ENCODE data around the gene COL21A1. TPM values are rescaled to one million over a fixed set of nuclear protein-coding genes. Genes with fewer than 3 reads are reported as not detected.

Gene COL21A1
- total RNA-seq, 3 donors from 2014 or later: 0.80 to 2.9 (median 1.5) TPM

- intact Hi-C loops (cut with DNase I; ENCODE audit: low total_unique reads): no loop called here
- Histone ChIP-seq H3K9me3 (no peaks in the 10 kb centered on the region), H3K4me3 (no peak overlapping the region), H3K27ac (no peak overlapping the region), H3K36me3 (no peaks in the 10 kb centered on the region), H3K4me1 (no peaks in the 10 kb centered on the region), H3K27me3 (no peaks in the 10 kb centered on the region)
- TF ChIP-seq POLR2A (IDR thresholded peaks at IDR 0.05): no peak
- TF ChIP-seq CTCF (IDR thresholded peaks at IDR 0.05): no peak
- no peak for TF ChIP-seq POLR2AphosphoS5 (IDR thresholded peaks at IDR 0.05)
- no peak for DNase-seq (ENCODE audit: low spot score in 2 of 2)
Observed at GRCh38 chr6:56143796-56144195, 103.6 kb downstream of the COL21A1 start.

- no peaks in the 10 kb centered on the region for H3K9me3 ChIP-seq
- no peaks in the 10 kb centered on the region for H3K36me3 ChIP-seq
- DNase-seq (ENCODE audit: low spot score in 2 of 2): no peak
- intact Hi-C loops (cut with DNase I; ENCODE audit: low total_unique reads): no loop called here
- TF ChIP-seq CTCF (IDR thresholded peaks at IDR 0.05): no peak
- no peaks in the 10 kb centered on the region for H3K27me3 ChIP-seq
- no peak overlapping the region for H3K4me3 ChIP-seq
- H3K27ac ChIP-seq: no peak overlapping the region
- H3K4me1 ChIP-seq: no peaks in the 10 kb centered on the region
Observed at GRCh38 chr6:56140090-56140489, 107.3 kb downstream of the COL21A1 start.

- Histone ChIP-seq H3K9me3 (peaks cover 9 to 10% of the 10 kb centered on the region in 2 donors), H3K4me1 (no peaks in the 10 kb centered on the region), H3K27me3 (no peaks in the 10 kb centered on the region), H3K27ac (no peak overlapping the region), H3K36me3 (no peaks in the 10 kb centered on the region), H3K4me3 (no peak overlapping the region)
- intact Hi-C loops (cut with DNase I; ENCODE audit: low total_unique reads): no loop called here
- DNase-seq (ENCODE audit: low spot score in 2 of 2): no peak
- no peak for TF ChIP-seq POLR2A (IDR thresholded peaks at IDR 0.05)
- no peak for TF ChIP-seq CTCF (IDR thresholded peaks at IDR 0.05)
- no peak for TF ChIP-seq POLR2AphosphoS5 (IDR thresholded peaks at IDR 0.05)
Observed at GRCh38 chr6:56115715-56116114, 131.7 kb downstream of the COL21A1 start.

- intact Hi-C loops (cut with DNase I; ENCODE audit: low total_unique reads): no loop called here
- no peaks in the 10 kb centered on the region for H3K27me3 ChIP-seq
- no peaks in the 10 kb centered on the region for H3K4me1 ChIP-seq
- H3K27ac ChIP-seq: no peak overlapping the region
- H3K9me3 ChIP-seq: peaks cover 0 to 3% of the 10 kb centered on the region in 2 donors
- TF ChIP-seq POLR2AphosphoS5 (IDR thresholded peaks at IDR 0.05) (no peak), POLR2A (IDR thresholded peaks at IDR 0.05) (no peak), CTCF (IDR thresholded peaks at IDR 0.05) (no peak)
- no peak for DNase-seq (ENCODE audit: low spot score in 2 of 2)
- H3K4me3 ChIP-seq: no peak overlapping the region
- no peaks in the 10 kb centered on the region for H3K36me3 ChIP-seq
Observed at GRCh38 chr6:56109149-56109548, 138.2 kb downstream of the COL21A1 start.

GRCh38 chr6:56106231-56106630, 141.1 kb downstream of the COL21A1 start:
- no peak for DNase-seq (ENCODE audit: low spot score in 2 of 2)
- no peaks in the 10 kb centered on the region for H3K27me3 ChIP-seq
- no peak overlapping the region for H3K4me3 ChIP-seq
- intact Hi-C loops (cut with DNase I; ENCODE audit: low total_unique reads): no loop called here
- no peaks in the 10 kb centered on the region for H3K4me1 ChIP-seq
- TF ChIP-seq CTCF (IDR thresholded peaks at IDR 0.05) (no peak), POLR2AphosphoS5 (IDR thresholded peaks at IDR 0.05) (no peak), POLR2A (IDR thresholded peaks at IDR 0.05) (no peak)
- H3K36me3 ChIP-seq: no peaks in the 10 kb centered on the region
- H3K27ac ChIP-seq: no peak overlapping the region
- H3K9me3 ChIP-seq: no peaks in the 10 kb centered on the region

Measured in breast epithelium (tissue), 4 donors.